HEK293 (cell line): Measurements from ENCODE around the gene HTT-AS.

Source experiments
- CTCF ChIA-PET: fragments of 350-600 bp; formaldehyde crosslinking; extraction: SDS; loops from one replicate; lab custom pipeline; 2021; ENCODE audit warnings: antibody characterized with exemption; lab: Yijun Ruan, JAX
- POLR2A ChIA-PET: fragments of 300-600 bp; formaldehyde crosslinking; extraction: SDS; loops from one replicate; lab custom pipeline; 2020; ENCODE audit warnings: antibody characterized with exemption, inconsistent platforms; lab: Yijun Ruan, JAX
- H3K27ac ChIP-seq: fragments of 200-500 bp; sonication (Bioruptor generic); 2 replicates; pipeline ENCODE4 v1.5.1; 2014; ENCODE audit warnings: low read depth, low read length, control low read depth, inconsistent platforms; ENCODE audit errors: extremely low read depth
- H3K36me3 ChIP-seq, 2 experiments: fragments of 200-500 bp in 1 of 2; sonication (Bioruptor generic) in 1 of 2; 1 replicate in 1 of 2; 2 replicates in 1 of 2; pipeline ENCODE4 v1.5.1; 2014 to 2017; ENCODE audit warnings: inconsistent platforms in 2 of 2, low read length in 2 of 2; ENCODE audit not compliant: control insufficient read depth in 2 of 2, insufficient read depth in 1 of 2
- H3K4me1 ChIP-seq: fragments of 200-500 bp; sonication (Bioruptor generic); 2 replicates; pipeline ENCODE4 v1.5.1; 2014; ENCODE audit warnings: mild to moderate bottlenecking, low read length, inconsistent platforms; ENCODE audit not compliant: control insufficient read depth, insufficient read depth
- H3K4me3 ChIP-seq: 2 replicates; pipeline ENCODE4 v1.5.1; 2011; ENCODE audit warnings: low read depth, mild to moderate bottlenecking, control low read depth, low read length, moderate library complexity
- H3K9me3 ChIP-seq: fragments of 200-500 bp; sonication (Bioruptor generic); 2 replicates; pipeline ENCODE4 v1.5.1; 2014; ENCODE audit warnings: low read depth, low read length, inconsistent platforms; ENCODE audit not compliant: control insufficient read depth, insufficient read depth
- MYNN ChIP-seq: fragments of 450-650 bp; formaldehyde crosslinking; IDR thresholded peaks from 2 replicates; pipeline ENCODE4 v1.5.1; 2016; ENCODE audit warnings: missing biosample characterization, missing genetic modification characterization, borderline replicate concordance
- PRDM1 ChIP-seq: fragments of 450-650 bp; formaldehyde crosslinking; IDR thresholded peaks from 2 replicates; pipeline ENCODE4; 2016; ENCODE audit warnings: missing biosample characterization, missing genetic modification characterization
- SP7 ChIP-seq: fragments of 450-650 bp; formaldehyde crosslinking; IDR thresholded peaks from 2 replicates; pipeline ENCODE4 v1.5.1; 2016; ENCODE audit warnings: missing biosample characterization, missing genetic modification characterization
- ZNF10 ChIP-seq: fragments of 450-650 bp; formaldehyde crosslinking; IDR thresholded peaks from 2 replicates; pipeline ENCODE4 v1.5.1; 2017; ENCODE audit warnings: missing biosample characterization, missing genetic modification characterization
- ZNF157 ChIP-seq: fragments of 450-650 bp; formaldehyde crosslinking; IDR thresholded peaks from 2 replicates; pipeline ENCODE4 v1.5.1; 2016; ENCODE audit warnings: missing biosample characterization, missing genetic modification characterization
- ZNF174 ChIP-seq: fragments of 450-650 bp; formaldehyde crosslinking; IDR thresholded peaks from 2 replicates; pipeline ENCODE4 v1.5.0; 2017; ENCODE audit warnings: missing biosample characterization, mild to moderate bottlenecking, missing genetic modification characterization
- ZNF19 ChIP-seq: fragments of 450-650 bp; formaldehyde crosslinking; IDR thresholded peaks from 2 replicates; pipeline ENCODE4; 2016; ENCODE audit warnings: missing biosample characterization, missing genetic modification characterization, low read depth
- ZNF202 ChIP-seq: fragments of 450-650 bp; formaldehyde crosslinking; IDR thresholded peaks from 2 replicates; pipeline ENCODE4 v1.5.1; 2016; ENCODE audit warnings: missing biosample characterization, missing genetic modification characterization, borderline replicate concordance
- ZNF214 ChIP-seq: fragments of 450-650 bp; formaldehyde crosslinking; IDR thresholded peaks from 2 replicates; pipeline ENCODE4 v1.5.1; 2017; ENCODE audit warnings: missing biosample characterization, mild to moderate bottlenecking, missing genetic modification characterization, borderline replicate concordance
- ZNF274 ChIP-seq, 2 experiments: fragments of 200-500 bp in 1 of 2; fragments of 450-650 bp in 1 of 2; sonication (Bioruptor generic) in 1 of 2; formaldehyde crosslinking in 1 of 2; IDR thresholded peaks; 2 replicates each; pipeline versions ENCODE4 v1.5.1 to v1.6.1; 2014 to 2016; ENCODE audit warnings: borderline replicate concordance in 1 of 2, inconsistent platforms in 1 of 2, low read length in 1 of 2, missing biosample characterization in 1 of 2, missing genetic modification characterization in 1 of 2
- ZNF394 ChIP-seq: fragments of 450-650 bp; formaldehyde crosslinking; IDR thresholded peaks from 2 replicates; pipeline ENCODE4 v1.5.1; 2016; ENCODE audit warnings: missing biosample characterization, missing genetic modification characterization, mild to moderate bottlenecking, moderate library complexity, borderline replicate concordance
- ZNF596 ChIP-seq: fragments of 450-650 bp; IDR thresholded peaks from 2 replicates; pipeline ENCODE4 v1.5.0; 2018; ENCODE audit warnings: missing biosample characterization, mild to moderate bottlenecking, missing genetic modification characterization, moderate library complexity
- ZNF777 ChIP-seq: fragments of 450-650 bp; formaldehyde crosslinking; IDR thresholded peaks from 2 replicates; pipeline ENCODE4 v1.5.1; 2017; ENCODE audit warnings: missing biosample characterization, missing genetic modification characterization, borderline replicate concordance
- TF ChIP-seq, protein P1 (sequence below): fragments of 450-650 bp; formaldehyde crosslinking; IDR thresholded peaks from 2 replicates; pipeline ENCODE4 v1.5.1; 2016; ENCODE audit warnings: missing biosample characterization, missing genetic modification characterization
- TF ChIP-seq, protein P2 (sequence below): fragments of 450-650 bp; formaldehyde crosslinking; IDR thresholded peaks from 2 replicates; pipeline ENCODE4 v1.5.1; 2016; ENCODE audit warnings: missing biosample characterization, missing genetic modification characterization
- TF ChIP-seq, protein P3 (sequence below): fragments of 450-650 bp; formaldehyde crosslinking; IDR thresholded peaks from 2 replicates; pipeline ENCODE4 v1.5.1; 2016; ENCODE audit warnings: missing biosample characterization, missing genetic modification characterization
- TF ChIP-seq, protein P4 (sequence below): fragments of 450-650 bp; formaldehyde crosslinking; IDR thresholded peaks from 2 replicates; pipeline ENCODE4 v1.5.1; 2016; ENCODE audit warnings: missing biosample characterization, missing genetic modification characterization
- TF ChIP-seq, protein P5 (sequence below): fragments of 450-650 bp; formaldehyde crosslinking; IDR thresholded peaks from 2 replicates; pipeline ENCODE4 v1.5.1; 2017; ENCODE audit warnings: missing biosample characterization, missing genetic modification characterization
- TF ChIP-seq, protein P6 (sequence below): fragments of 450-650 bp; formaldehyde crosslinking; IDR thresholded peaks from 2 replicates; pipeline ENCODE4 v1.5.1; 2017; ENCODE audit warnings: missing biosample characterization, mild to moderate bottlenecking, missing genetic modification characterization, moderate library complexity

HTT-AS gene

DNA sequence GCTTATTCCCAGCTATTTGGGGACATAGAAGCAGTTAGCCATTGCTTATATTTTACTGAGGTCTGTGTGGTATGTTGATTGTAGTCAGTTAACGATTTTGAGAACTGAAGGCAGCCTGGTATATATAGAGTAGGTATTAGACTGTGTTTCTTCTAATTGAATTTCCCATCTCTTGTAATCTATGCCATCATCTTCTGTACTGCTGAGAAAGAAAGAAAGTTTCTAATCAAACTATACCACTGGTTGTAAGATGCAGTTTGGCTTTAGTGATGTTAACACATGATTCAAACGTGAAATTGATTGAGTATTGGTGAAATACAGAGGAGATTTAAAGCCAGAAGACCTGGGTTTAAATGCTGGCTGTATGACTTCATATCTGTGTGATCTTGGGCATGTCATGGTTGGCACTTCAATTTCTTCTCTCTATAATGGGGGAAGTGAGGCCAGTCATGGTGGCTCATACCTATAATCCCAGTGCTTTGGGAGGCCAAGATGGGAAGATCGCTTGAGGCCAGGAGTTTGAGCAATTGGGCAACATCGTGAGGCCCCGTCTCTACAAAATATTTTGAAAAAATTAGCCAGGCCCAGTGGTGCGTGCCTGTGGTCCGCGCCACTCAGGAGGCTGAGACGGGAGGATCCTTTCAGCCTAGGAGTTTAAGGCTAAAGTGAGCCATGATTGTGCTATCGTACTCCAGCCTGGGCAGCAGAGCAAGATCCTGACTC lies 11.8 kb upstream of the HTT-AS start:
- POLR2A ChIA-PET = no interaction called here
- TF ChIP-seq ZNF174 (tag by site-specific recombination) = no peak
- no peak for TF ChIP-seq ZNF157 (tag by site-specific recombination)
- TF ChIP-seq ZNF596 (tag by site-specific recombination) = no peak
- no peak for TF ChIP-seq SP7 (tag by site-specific recombination)
- no peak for TF ChIP-seq ZNF10 (tag by site-specific recombination)
- TF ChIP-seq, protein P1, sequence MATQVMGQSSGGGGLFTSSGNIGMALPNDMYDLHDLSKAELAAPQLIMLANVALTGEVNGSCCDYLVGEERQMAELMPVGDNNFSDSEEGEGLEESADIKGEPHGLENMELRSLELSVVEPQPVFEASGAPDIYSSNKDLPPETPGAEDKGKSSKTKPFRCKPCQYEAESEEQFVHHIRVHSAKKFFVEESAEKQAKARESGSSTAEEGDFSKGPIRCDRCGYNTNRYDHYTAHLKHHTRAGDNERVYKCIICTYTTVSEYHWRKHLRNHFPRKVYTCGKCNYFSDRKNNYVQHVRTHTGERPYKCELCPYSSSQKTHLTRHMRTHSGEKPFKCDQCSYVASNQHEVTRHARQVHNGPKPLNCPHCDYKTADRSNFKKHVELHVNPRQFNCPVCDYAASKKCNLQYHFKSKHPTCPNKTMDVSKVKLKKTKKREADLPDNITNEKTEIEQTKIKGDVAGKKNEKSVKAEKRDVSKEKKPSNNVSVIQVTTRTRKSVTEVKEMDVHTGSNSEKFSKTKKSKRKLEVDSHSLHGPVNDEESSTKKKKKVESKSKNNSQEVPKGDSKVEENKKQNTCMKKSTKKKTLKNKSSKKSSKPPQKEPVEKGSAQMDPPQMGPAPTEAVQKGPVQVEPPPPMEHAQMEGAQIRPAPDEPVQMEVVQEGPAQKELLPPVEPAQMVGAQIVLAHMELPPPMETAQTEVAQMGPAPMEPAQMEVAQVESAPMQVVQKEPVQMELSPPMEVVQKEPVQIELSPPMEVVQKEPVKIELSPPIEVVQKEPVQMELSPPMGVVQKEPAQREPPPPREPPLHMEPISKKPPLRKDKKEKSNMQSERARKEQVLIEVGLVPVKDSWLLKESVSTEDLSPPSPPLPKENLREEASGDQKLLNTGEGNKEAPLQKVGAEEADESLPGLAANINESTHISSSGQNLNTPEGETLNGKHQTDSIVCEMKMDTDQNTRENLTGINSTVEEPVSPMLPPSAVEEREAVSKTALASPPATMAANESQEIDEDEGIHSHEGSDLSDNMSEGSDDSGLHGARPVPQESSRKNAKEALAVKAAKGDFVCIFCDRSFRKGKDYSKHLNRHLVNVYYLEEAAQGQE = no peak
- no peak for TF ChIP-seq ZNF19 (tag by site-specific recombination)
- TF ChIP-seq, protein P2, sequence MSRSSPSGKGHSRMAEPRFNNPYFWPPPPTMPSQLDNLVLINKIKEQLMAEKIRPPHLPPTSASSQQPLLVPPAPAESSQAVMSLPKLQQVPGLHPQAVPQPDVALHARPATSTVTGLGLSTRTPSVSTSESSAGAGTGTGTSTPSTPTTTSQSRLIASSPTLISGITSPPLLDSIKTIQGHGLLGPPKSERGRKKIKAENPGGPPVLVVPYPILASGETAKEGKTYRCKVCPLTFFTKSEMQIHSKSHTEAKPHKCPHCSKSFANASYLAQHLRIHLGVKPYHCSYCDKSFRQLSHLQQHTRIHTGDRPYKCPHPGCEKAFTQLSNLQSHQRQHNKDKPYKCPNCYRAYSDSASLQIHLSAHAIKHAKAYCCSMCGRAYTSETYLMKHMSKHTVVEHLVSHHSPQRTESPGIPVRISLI = no peak
- TF ChIP-seq, protein P3, sequence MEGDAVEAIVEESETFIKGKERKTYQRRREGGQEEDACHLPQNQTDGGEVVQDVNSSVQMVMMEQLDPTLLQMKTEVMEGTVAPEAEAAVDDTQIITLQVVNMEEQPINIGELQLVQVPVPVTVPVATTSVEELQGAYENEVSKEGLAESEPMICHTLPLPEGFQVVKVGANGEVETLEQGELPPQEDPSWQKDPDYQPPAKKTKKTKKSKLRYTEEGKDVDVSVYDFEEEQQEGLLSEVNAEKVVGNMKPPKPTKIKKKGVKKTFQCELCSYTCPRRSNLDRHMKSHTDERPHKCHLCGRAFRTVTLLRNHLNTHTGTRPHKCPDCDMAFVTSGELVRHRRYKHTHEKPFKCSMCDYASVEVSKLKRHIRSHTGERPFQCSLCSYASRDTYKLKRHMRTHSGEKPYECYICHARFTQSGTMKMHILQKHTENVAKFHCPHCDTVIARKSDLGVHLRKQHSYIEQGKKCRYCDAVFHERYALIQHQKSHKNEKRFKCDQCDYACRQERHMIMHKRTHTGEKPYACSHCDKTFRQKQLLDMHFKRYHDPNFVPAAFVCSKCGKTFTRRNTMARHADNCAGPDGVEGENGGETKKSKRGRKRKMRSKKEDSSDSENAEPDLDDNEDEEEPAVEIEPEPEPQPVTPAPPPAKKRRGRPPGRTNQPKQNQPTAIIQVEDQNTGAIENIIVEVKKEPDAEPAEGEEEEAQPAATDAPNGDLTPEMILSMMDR (tag by site-specific recombination) = no peak
- no peak for TF ChIP-seq ZNF202 (tag by site-specific recombination)
- no peak for TF ChIP-seq ZNF777
- TF ChIP-seq MYNN = no peak
- TF ChIP-seq ZNF394 (tag by site-specific recombination) = no peak
- TF ChIP-seq, protein P4, sequence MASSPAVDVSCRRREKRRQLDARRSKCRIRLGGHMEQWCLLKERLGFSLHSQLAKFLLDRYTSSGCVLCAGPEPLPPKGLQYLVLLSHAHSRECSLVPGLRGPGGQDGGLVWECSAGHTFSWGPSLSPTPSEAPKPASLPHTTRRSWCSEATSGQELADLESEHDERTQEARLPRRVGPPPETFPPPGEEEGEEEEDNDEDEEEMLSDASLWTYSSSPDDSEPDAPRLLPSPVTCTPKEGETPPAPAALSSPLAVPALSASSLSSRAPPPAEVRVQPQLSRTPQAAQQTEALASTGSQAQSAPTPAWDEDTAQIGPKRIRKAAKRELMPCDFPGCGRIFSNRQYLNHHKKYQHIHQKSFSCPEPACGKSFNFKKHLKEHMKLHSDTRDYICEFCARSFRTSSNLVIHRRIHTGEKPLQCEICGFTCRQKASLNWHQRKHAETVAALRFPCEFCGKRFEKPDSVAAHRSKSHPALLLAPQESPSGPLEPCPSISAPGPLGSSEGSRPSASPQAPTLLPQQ = no peak
- no peak for TF ChIP-seq ZNF274 (IDR thresholded peaks at IDR 0.05; ENCODE audit: low read length)
- no peak for TF ChIP-seq ZNF274 (tag by site-specific recombination; IDR thresholded peaks at IDR 0.05; ENCODE audit: borderline replicate concordance)
- no peak for TF ChIP-seq PRDM1 (tag by site-specific recombination)
- TF ChIP-seq ZNF214 = no peak
- TF ChIP-seq, protein P5, sequence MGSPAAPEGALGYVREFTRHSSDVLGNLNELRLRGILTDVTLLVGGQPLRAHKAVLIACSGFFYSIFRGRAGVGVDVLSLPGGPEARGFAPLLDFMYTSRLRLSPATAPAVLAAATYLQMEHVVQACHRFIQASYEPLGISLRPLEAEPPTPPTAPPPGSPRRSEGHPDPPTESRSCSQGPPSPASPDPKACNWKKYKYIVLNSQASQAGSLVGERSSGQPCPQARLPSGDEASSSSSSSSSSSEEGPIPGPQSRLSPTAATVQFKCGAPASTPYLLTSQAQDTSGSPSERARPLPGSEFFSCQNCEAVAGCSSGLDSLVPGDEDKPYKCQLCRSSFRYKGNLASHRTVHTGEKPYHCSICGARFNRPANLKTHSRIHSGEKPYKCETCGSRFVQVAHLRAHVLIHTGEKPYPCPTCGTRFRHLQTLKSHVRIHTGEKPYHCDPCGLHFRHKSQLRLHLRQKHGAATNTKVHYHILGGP = no peak
- TF ChIP-seq, protein P6, sequence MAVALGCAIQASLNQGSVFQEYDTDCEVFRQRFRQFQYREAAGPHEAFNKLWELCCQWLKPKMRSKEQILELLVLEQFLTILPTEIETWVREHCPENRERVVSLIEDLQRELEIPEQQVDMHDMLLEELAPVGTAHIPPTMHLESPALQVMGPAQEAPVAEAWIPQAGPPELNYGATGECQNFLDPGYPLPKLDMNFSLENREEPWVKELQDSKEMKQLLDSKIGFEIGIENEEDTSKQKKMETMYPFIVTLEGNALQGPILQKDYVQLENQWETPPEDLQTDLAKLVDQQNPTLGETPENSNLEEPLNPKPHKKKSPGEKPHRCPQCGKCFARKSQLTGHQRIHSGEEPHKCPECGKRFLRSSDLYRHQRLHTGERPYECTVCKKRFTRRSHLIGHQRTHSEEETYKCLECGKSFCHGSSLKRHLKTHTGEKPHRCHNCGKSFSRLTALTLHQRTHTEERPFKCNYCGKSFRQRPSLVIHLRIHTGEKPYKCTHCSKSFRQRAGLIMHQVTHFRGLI (tag by site-specific recombination) = no peak
- TF ChIP-seq, all 188 proteins: peak for 0
- H3K4me3 ChIP-seq = no peak overlapping the region
- H3K27ac ChIP-seq = no peak overlapping the region
- H3K4me1 ChIP-seq = no peaks in the 10 kb centered on the region
- CTCF ChIA-PET = no interaction called here
- H3K36me3 ChIP-seq = peaks cover 3 to 23% of the 10 kb centered on the region in 2 experiments; a peak in 2 of 3 replicates
- H3K9me3 ChIP-seq = no peaks in the 10 kb centered on the region
